PC-3 (cell line): ENCODE data around the gene SEC14L6. TPM values are rescaled to one million over a fixed set of nuclear protein-coding genes. Genes with fewer than 3 reads are reported as not detected.

Experiments used
- ATAC-seq: fragments of 200-7000 bp; cut with Tn5 transposase; 2 replicates; pipeline ENCODE4 v1.9.1; 2020; ENCODE audit warnings: mild to moderate bottlenecking, moderate library complexity
- BruUV-seq: library from RNA; stranded (reverse); fragments of 400-500 nt; replicated peaks from 2 replicates; lab custom pipeline; 2021; lab: Mats Ljungman, UMichigan
- CTCF ChIA-PET: fragments of 300-600 bp; sonication (Branson Sonifier 250); formaldehyde crosslinking; loops from one replicate; lab custom pipeline; 2022; ENCODE audit warnings: antibody characterized with exemption; lab: Charles Lee
- POLR2A ChIA-PET: fragments of 300-600 bp; sonication (Branson Sonifier 250); formaldehyde crosslinking; loops from one replicate; lab custom pipeline; 2022; ENCODE audit warnings: antibody characterized with exemption; ENCODE audit not compliant: unreplicated experiment; lab: Charles Lee
- DNase-seq: peaks from one replicate; pipeline ENCODE4 v3.0.0-alpha.2; 2015
- H2AFZ ChIP-seq: fragments of 300-600 bp; sonication (generic); 2 replicates; pipeline ENCODE4 v1.6.0; 2016; ENCODE audit warnings: antibody characterized with exemption, low read length
- H3F3A ChIP-seq: fragments of 300-600 bp; sonication (generic); one replicate; pipeline ENCODE4 v1.6.0; 2017; ENCODE audit warnings: antibody characterized with exemption, low read length, control low read depth, mild to moderate bottlenecking; ENCODE audit not compliant: unreplicated experiment
- H3K27ac ChIP-seq: fragments of 300-600 bp; sonication (generic); 2 replicates; pipeline ENCODE4 v1.5.1; 2016; ENCODE audit warnings: mild to moderate bottlenecking, low read length
- H3K27me3 ChIP-seq: fragments of 300-600 bp; sonication (generic); 2 replicates; pipeline ENCODE4 v1.6.1; 2016; ENCODE audit warnings: low read length, mixed read lengths
- H3K36me3 ChIP-seq: fragments of 300-600 bp; sonication (generic); 2 replicates; pipeline ENCODE4 v1.6.1; 2016; ENCODE audit warnings: low read depth, mixed run types, low read length, mixed read lengths
- H3K4me1 ChIP-seq: fragments of 300-600 bp; sonication (generic); 2 replicates; pipeline ENCODE4 v1.5.1; 2016; ENCODE audit warnings: low read length; ENCODE audit not compliant: insufficient read depth
- H3K4me2 ChIP-seq: fragments of 300-600 bp; sonication (generic); 2 replicates; pipeline ENCODE4 v1.6.0; 2016; ENCODE audit warnings: low read length
- H3K4me3 ChIP-seq: fragments of 300-600 bp; sonication (generic); 2 replicates; pipeline ENCODE4 v1.5.1; 2016; ENCODE audit warnings: mild to moderate bottlenecking, low read length, mixed read lengths
- H3K79me2 ChIP-seq: fragments of 300-600 bp; sonication (generic); 2 replicates; pipeline ENCODE4 v1.6.1; 2017; ENCODE audit warnings: low read length, mixed read lengths
- H3K9ac ChIP-seq: fragments of 300-600 bp; sonication (generic); 2 replicates; pipeline ENCODE4 v1.6.0; 2016; ENCODE audit warnings: mild to moderate bottlenecking, low read length
- H3K9me2 ChIP-seq: fragments of 300-600 bp; sonication (generic); replicated peaks from 2 replicates; pipeline ENCODE4 v1.6.1; 2016; ENCODE audit warnings: mixed run types, low read length, mixed read lengths
- H3K9me3 ChIP-seq: fragments of 300-600 bp; sonication (generic); 2 replicates; pipeline ENCODE4 v1.6.1; 2016; ENCODE audit warnings: low read length, mixed read lengths
- H4K20me1 ChIP-seq: fragments of 300-600 bp; sonication (generic); 2 replicates; pipeline ENCODE4 v1.6.1; 2016; ENCODE audit warnings: low read length, mixed read lengths
- EZH2 ChIP-seq: fragments of 300-600 bp; sonication (generic); IDR thresholded peaks from one replicate; pipeline ENCODE4 v1.6.1; 2017; ENCODE audit warnings: antibody characterized with exemption, mild to moderate bottlenecking, low read length; ENCODE audit not compliant: unreplicated experiment
- EZH2phosphoT487 ChIP-seq: fragments of 300-600 bp; sonication (generic); IDR thresholded peaks from 2 replicates; pipeline ENCODE4 v1.6.1; 2018; ENCODE audit warnings: mild to moderate bottlenecking, antibody characterized with exemption, low read length, borderline replicate concordance
- intact Hi-C: fragments of 100-400 bp; cut with micrococcal nuclease; formaldehyde crosslinking; loops from 2 replicates; pipeline ENCODE4 v1.9.0; 2023
- total RNA-seq: library from RNA; depleted of rRNA; stranded (reverse); fragments of >200 nt; gene quantifications from 2 replicates; pipeline ENCODE4 v1.2.3, GENCODE V29; 2014
- TF ChIP-seq, protein P1 (sequence below): fragments of 300-600 bp; sonication (generic); conservative IDR thresholded peaks from 2 replicates; pipeline ENCODE4 v1.5.1; 2017; ENCODE audit warnings: antibody characterized with exemption, low read depth, mild to moderate bottlenecking, low read length

The SEC14L6 gene
- total RNA-seq, 1 experiment from 2014 or later, result not detected

DNA sequence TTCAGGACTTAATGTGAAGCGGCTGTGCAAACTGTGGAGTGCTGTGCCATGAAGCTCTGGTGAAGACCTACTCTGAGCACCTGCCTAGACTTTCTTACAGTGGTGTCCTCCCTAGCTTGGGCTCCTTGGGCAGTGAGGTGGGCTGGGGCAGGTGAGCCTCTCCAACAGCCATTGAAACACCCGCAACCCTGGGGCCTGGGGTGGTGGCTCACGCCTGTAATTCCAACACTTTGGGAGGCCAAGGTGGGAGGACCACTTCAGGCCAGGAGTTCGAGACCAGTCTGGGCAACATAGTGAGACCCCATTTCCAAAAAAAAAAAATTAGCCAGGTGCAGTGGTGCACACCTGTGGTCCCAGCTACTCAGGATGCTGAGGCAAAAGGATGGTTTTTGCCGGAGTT is 60.4 kb downstream of the SEC14L6 start:
- CTCF ChIA-PET, result interaction anchor here (0.5 to 0.6 kb wide), 2 partner anchors 30 to 59 kb away, joined by 3 to 7 read pairs; no protein-coding TSS in a partner anchor
- BruUV-seq, result no TSS peak

DNA sequence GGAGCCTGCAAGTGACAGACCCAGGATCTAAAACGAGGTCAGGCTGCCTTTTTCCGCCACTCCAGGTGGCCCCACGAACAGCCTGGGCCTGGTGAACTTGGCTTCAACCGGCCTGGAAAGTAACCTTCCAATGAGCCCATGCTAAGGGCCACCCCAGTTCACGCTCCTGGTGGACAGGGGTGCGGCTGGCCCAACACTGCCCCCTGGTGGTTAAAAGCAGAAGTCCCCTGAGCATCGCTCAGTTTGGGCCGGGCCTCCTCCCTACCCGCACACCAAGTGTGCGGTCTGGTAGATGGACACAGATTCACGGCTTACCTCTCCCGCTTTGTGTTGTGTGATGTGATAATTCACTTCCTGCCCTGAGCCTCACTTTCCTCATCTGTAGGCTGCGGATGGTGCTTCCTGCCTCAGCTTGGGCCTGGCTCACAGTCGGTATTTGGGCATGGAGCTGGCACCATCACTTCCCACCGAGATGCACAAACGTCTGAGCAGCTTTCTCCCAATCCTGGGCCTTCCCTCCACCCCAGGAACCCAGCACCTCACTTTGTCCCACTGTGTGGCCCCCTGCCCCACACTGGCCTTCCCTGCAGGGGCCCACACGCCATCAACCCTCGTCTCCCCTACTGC is 61.1 kb downstream of the SEC14L6 start:
- no peaks in the 10 kb centered on the region for H3K9me2 ChIP-seq
- POLR2A ChIA-PET, result no interaction called here
- H3K27me3 ChIP-seq, result no peaks in the 10 kb centered on the region
- H3K27ac ChIP-seq, result no peak overlapping the region
- CTCF ChIA-PET, result interaction anchor here (0.6 kb wide), 1 partner anchor 59 kb away, joined by 3 read pairs; no protein-coding TSS in a partner anchor
- no peaks in the 10 kb centered on the region for H3K4me1 ChIP-seq
- no peak overlapping the region for H3K4me2 ChIP-seq
- H4K20me1 ChIP-seq, result no peaks in the 10 kb centered on the region
- H3K9ac ChIP-seq, result no peak overlapping the region
- H3K9me3 ChIP-seq, result no peaks in the 10 kb centered on the region
- no peak overlapping the region for H3K4me3 ChIP-seq
- H3F3A ChIP-seq, result no peaks in the 10 kb centered on the region
- H2AFZ ChIP-seq, result no peak overlapping the region
- TF ChIP-seq, protein P1, sequence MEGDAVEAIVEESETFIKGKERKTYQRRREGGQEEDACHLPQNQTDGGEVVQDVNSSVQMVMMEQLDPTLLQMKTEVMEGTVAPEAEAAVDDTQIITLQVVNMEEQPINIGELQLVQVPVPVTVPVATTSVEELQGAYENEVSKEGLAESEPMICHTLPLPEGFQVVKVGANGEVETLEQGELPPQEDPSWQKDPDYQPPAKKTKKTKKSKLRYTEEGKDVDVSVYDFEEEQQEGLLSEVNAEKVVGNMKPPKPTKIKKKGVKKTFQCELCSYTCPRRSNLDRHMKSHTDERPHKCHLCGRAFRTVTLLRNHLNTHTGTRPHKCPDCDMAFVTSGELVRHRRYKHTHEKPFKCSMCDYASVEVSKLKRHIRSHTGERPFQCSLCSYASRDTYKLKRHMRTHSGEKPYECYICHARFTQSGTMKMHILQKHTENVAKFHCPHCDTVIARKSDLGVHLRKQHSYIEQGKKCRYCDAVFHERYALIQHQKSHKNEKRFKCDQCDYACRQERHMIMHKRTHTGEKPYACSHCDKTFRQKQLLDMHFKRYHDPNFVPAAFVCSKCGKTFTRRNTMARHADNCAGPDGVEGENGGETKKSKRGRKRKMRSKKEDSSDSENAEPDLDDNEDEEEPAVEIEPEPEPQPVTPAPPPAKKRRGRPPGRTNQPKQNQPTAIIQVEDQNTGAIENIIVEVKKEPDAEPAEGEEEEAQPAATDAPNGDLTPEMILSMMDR, result peak; percentile 84
- no peak for TF ChIP-seq EZH2
- H3K36me3 ChIP-seq, result no peaks in the 10 kb centered on the region
- DNase-seq (peak; percentile 59), ATAC-seq (peak; percentile 95)
- H3K79me2 ChIP-seq, result no peaks in the 10 kb centered on the region
- intact Hi-C loops, result loop anchor here (1.0 kb wide), 1 partner anchor 94 kb away; no protein-coding TSS in a partner anchor
- BruUV-seq, result no TSS peak

More for the DNA sequence above, 60.4 kb downstream of the SEC14L6 start:
- DNase-seq (no peak), ATAC-seq (no peak)
- no peaks in the 10 kb centered on the region for H3K36me3 ChIP-seq
- POLR2A ChIA-PET, result no interaction called here
- H3K9me2 ChIP-seq, result no peaks in the 10 kb centered on the region
- no peaks in the 10 kb centered on the region for H3K27me3 ChIP-seq
- no peak overlapping the region for H2AFZ ChIP-seq
- no peaks in the 10 kb centered on the region for H3K79me2 ChIP-seq
- H3K4me1 ChIP-seq, result no peaks in the 10 kb centered on the region
- no peak for TF ChIP-seq EZH2phosphoT487
- no peak for TF ChIP-seq EZH2
- TF ChIP-seq, protein P1, result no peak
- H3K9me3 ChIP-seq, result no peaks in the 10 kb centered on the region
- intact Hi-C loops, result no loop called here
- no peak overlapping the region for H3K27ac ChIP-seq
- H3K4me2 ChIP-seq, result no peak overlapping the region
- no peaks in the 10 kb centered on the region for H3F3A ChIP-seq
- no peaks in the 10 kb centered on the region for H4K20me1 ChIP-seq
- no peak overlapping the region for H3K4me3 ChIP-seq
- H3K9ac ChIP-seq, result no peak overlapping the region

DNA sequence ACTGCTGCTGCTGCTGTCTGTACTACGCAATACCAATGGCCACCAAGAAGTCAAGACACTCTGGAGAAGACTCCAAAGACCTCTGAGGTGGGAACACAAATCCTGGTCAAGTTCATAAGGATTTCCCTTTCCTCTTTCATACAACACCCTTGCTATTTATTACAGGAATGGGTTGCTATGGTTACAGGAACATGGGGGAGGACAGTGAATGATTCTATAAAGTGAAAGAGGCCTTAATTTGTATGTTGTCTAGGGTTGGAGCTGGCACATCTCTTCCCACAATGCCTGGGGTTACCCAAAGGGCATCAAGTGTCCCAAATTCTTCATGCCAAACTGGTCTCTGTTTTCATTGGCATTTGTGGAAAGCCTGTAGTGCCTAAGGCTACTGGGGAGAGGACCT is 63.4 kb downstream of the SEC14L6 start:
- Histone ChIP-seq H2AFZ (no peak overlapping the region), H3K4me2 (no peak overlapping the region), H3K4me3 (no peak overlapping the region), H3K9me2 (no peaks in the 10 kb centered on the region), H3K9me3 (no peaks in the 10 kb centered on the region), H3K27ac (no peak overlapping the region), H3K27me3 (no peaks in the 10 kb centered on the region), H3K9ac (no peak overlapping the region), H3F3A (no peaks in the 10 kb centered on the region), H4K20me1 (no peaks in the 10 kb centered on the region), H3K36me3 (no peaks in the 10 kb centered on the region), H3K4me1 (no peaks in the 10 kb centered on the region), H3K79me2 (no peaks in the 10 kb centered on the region)
- ChIA-PET CTCF (no interaction called here), POLR2A (no interaction called here)
- intact Hi-C loops, result no loop called here
- ATAC-seq (no peak), DNase-seq (no peak)
- TF ChIP-seq EZH2phosphoT487 (no peak), EZH2 (no peak)
- TF ChIP-seq, protein P1, result no peak
- BruUV-seq, result no TSS peak
